GM12874 (cell line): ENCODE data around the gene FAM20A.

Experiments
- TF ChIP-seq, protein P1 (sequence below): IDR thresholded peaks from 2 replicates; pipeline ENCODE4 v1.5.1; 2011; ENCODE audit warnings: low read depth, mild to moderate bottlenecking, control low read depth, low read length, moderate library complexity; ENCODE audit not compliant: insufficient read depth

Gene FAM20A

DNA sequence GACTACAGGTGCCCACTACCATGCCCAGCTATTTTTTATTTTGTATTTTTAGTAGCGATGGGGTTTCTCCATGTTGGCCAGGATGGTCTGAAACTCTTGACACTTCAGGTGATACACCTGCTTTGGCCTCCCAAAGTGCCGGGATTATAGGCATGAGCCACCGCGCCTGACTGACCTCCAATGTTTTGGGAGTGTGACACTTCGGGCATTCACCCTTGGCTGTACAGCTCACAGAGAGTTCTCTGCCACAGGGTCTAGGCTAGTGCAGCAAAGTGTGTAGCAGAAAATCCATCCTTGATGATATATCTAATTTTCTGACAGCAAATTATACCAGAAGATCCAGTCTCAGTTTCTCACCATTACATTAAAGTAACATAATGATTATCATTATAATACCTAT is 14.1 kb downstream of the FAM20A start:
- TF ChIP-seq, protein P1, sequence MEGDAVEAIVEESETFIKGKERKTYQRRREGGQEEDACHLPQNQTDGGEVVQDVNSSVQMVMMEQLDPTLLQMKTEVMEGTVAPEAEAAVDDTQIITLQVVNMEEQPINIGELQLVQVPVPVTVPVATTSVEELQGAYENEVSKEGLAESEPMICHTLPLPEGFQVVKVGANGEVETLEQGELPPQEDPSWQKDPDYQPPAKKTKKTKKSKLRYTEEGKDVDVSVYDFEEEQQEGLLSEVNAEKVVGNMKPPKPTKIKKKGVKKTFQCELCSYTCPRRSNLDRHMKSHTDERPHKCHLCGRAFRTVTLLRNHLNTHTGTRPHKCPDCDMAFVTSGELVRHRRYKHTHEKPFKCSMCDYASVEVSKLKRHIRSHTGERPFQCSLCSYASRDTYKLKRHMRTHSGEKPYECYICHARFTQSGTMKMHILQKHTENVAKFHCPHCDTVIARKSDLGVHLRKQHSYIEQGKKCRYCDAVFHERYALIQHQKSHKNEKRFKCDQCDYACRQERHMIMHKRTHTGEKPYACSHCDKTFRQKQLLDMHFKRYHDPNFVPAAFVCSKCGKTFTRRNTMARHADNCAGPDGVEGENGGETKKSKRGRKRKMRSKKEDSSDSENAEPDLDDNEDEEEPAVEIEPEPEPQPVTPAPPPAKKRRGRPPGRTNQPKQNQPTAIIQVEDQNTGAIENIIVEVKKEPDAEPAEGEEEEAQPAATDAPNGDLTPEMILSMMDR: no peak

DNA sequence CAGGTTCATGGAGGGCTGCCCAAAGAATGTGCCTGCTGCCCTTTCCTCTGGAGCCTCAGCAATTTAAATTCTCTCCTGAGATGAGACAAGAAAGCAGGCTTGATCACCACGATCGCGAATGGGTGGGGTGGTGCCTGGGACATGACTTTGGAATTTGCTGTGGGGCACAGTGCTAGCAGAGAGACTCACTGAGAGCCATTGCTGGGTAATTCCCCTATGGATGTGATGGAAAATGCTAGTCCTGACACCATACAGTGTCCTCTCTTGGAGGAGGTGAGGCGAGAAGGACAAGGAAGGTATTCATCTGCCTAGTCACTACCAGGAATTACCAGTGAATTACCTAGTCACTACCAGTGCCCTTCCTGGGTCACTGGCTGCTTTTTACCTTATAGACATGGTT is 15.5 kb downstream of the FAM20A start:
- TF ChIP-seq, protein P1: no peak

DNA sequence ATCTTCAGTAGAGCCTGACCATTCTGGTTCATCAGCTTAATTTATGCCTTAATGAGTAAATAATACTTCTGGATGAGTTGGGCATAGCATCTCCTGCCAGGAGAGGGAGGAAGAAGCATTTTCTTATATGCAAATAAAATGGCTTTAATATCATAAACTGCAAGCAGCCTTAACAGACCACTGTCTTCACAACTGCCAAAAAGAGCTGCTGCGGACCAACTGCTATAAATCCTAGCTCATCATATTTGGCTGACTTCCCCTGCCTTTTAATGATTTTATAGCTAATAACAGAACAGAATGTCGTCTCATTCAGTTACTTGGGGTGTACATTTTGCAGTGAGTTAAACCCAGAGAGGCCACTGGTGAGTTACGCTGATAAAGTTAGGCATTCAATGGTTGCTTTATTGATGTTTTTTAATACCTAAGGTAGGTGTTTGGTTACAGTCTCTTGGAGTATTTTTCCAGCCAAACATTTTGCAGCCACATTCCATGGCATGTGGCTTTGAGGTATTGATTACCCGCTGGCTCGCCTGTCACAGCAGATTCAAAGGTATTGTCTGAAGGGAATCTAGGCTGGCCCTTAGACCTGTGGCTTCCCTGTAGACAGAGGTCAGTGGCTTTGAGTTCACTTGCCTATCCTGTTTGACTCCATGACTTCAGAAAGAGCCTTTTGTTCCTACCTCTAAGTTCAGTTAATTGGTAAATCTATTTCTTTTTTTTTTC is 16.4 kb downstream of the FAM20A start:
- TF ChIP-seq, protein P1: no peak

DNA sequence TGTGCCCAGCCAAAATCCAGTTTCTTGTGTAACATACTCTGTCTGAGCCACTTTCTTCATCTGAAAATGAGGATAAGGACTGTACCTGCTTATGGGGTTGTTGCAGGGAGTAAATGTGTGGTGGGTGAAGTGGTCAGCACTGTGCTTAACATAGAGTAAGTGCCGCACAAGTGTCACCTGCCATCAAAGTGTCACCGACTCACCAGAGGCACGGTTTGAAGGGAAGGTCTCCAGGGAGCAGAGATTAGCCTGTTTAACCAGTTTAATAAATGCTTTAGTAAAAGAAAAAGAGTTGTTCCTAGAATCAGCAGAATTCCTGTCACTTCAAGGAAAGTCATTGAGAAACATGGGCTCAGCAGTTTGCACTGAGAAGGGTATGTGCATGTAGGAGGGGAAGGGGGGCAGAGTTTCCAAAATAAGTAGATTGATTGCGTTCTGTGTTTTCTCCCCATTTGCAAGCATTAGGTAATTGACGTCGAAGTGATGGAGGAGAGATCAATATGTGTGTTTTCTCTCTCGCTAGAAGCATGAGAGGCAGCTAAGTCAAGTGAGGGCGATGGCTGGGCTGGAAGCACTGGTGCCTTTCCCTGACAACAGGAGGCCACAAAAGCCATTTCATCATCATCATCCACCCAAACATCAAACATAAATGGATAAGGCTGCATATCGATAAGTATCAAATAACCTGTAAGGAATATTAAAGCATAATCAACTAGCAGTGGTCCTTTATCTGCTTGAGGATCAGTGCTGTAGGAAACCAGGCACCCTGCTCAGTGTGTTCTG is 19.1 kb downstream of the FAM20A start:
- TF ChIP-seq, protein P1: no peak

DNA sequence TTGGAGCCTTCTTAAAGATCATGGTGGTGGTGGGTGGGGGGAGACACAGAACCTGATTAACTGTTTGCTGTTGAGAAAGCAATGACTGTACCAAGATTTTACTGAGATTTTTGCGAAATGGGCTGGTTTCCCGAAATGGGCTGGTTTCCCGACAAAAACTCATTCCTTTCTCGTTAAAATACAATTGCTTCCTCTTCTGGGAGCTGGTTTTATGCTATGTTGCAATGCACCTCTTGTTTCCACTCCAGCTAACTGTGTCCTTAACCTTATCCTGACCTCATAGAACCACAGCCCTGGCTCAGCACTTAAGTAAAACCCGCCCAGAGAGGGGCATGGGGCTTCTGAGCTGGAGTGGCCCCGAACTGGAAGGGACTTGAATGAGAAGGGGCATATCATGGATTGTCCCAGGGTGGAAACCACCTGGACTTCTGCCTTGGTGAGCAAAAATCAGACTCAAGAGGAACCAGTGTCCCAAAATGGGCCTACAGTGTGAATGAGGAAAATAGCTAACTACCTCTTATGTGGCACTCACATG is 20.9 kb downstream of the FAM20A start:
- TF ChIP-seq, protein P1: no peak

DNA sequence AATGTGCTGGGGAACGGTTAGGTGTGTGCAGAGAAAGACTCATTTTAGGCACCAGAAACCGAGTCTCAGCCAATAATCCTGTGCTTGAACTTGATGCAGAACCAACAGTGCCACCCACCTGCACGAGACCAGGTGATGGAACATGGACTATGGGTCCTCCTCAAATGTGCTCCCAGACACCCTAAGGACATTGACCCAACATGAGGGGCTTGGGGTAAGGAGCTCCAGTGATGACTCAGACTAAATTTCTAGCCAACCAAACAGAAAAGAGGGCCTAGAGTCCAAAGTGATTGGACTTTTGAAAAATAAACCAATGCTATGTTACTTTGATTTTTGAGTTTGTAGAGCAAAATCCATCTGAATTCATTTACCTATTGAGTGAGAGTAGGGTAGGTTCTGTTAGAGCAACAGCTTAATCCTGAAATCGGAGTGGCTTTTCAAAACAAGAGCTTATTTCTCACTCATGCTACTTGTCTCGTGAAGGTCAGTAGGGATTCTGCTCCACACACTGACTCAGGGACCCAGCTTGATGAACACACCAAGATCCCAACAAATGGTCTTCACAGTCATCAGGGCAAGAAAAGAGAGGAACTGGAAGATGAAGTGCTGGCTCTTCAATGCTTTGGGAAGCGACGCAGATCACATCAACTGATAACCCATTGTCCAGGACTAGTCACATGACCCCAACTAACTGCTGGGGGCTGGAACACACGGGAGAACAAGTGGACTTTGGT is 21.8 kb downstream of the FAM20A start:
- TF ChIP-seq, protein P1: no peak

DNA sequence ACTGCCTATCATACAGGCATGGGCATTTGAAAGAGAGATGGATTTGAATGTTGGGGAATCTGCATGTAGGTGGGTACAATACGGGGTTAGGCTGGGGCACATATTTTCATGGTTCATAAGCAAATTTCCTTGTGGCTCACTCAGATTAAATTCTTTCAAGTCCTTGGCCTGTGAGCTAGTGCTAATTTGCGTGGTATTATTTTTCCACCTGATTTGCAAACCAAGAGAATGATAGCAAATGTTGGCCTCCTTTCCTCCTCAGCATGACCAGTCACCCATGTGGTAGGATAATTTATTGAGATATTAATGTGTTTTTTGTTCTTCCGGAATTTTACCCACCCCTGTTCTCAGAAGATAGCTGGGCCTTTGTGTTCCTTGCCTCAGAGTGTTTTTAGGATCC is 22.9 kb downstream of the FAM20A start:
- TF ChIP-seq, protein P1: no peak
